ENCODE results near the gene USP14. TPM values are rescaled to one million over a fixed set of nuclear protein-coding genes. Genes with fewer than 3 reads are reported as not detected.
"Not testable (repeated sequence)": the region's sequence is repeated elsewhere in the genome, so short reads cannot be mapped to it uniquely, and the experiment has no call there.

USP14 gene
- total and polyA plus RNA-seq, 7 donors: 11.4 to 40.7 (median 27.8) TPM

DNA sequence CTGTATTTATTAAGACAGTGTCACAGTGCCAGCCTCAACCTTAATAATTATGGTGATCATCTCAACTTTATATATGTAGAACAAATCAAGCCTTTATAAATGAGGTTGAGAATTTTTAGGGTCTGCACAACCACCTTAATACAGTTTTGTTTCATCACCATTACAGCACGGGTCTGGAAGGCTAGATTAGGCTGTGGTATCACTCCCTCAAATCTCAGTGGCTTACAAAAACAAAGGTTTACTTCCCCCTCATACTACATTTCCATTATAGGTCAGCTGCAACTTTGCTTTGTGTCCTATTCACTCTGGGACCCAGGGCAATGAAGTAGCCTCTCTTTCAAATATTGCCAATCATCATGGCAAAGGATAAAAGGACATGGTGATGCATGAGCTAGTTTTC is 23.3 kb upstream of the USP14 start:
- H3K27me3 ChIP-seq: no peaks in the 10 kb centered on the region
- no peaks in the 10 kb centered on the region for H3K4me1 ChIP-seq
- DNase-seq: no peak
- intact Hi-C loops (cut with DNase I): no loop called here
- no peak overlapping the region for H3K4me3 ChIP-seq
- no peaks in the 10 kb centered on the region for H3K36me3 ChIP-seq
- no peak for TF ChIP-seq POLR2A (IDR thresholded peaks at IDR 0.05)
- TF ChIP-seq POLR2AphosphoS5 (IDR thresholded peaks at IDR 0.05): no peak
- TF ChIP-seq EP300 (IDR thresholded peaks at IDR 0.05): no peak
- no peak for TF ChIP-seq CTCF (IDR thresholded peaks at IDR 0.05)
- H3K27ac ChIP-seq: no peak overlapping the region
- WGBS, 2 donors: 56 to 57% methylated on average over 1 of the region's 1 CpG
- no peaks in the 10 kb centered on the region for H3K9me3 ChIP-seq

- Histone ChIP-seq H3K4me3 (no peak overlapping the region), H3K27ac (no peak overlapping the region), H3K9me3 (no peaks in the 10 kb centered on the region), H3K27me3 (no peaks in the 10 kb centered on the region), H3K36me3 (no peaks in the 10 kb centered on the region), H3K4me1 (no peaks in the 10 kb centered on the region)
- no peak for DNase-seq
- TF ChIP-seq EP300 (IDR thresholded peaks at IDR 0.05) (no peak), POLR2AphosphoS5 (IDR thresholded peaks at IDR 0.05) (no peak)
- 71 to 75% methylated on average over 7 of the region's 7 CpGs for WGBS, 2 donors
- intact Hi-C loops (cut with DNase I): no loop called here
These were observed 21.9 kb upstream of the USP14 start for GRCh38 chr18:136433-136832.

GRCh38 chr18:137327-137726 is 21.0 kb upstream of the USP14 start:
- no peak for TF ChIP-seq CTCF (IDR thresholded peaks at IDR 0.05)
- no peak for TF ChIP-seq POLR2A (IDR thresholded peaks at IDR 0.05)
- TF ChIP-seq POLR2AphosphoS5 (IDR thresholded peaks at IDR 0.05): no peak
- TF ChIP-seq EP300 (IDR thresholded peaks at IDR 0.05): no peak
- 80 to 84% methylated on average over 5 of the region's 5 CpGs for WGBS, 2 donors
- H3K9me3 ChIP-seq: no peaks in the 10 kb centered on the region
- no peaks in the 10 kb centered on the region for H3K36me3 ChIP-seq
- intact Hi-C loops (cut with DNase I): no loop called here
- H3K4me3 ChIP-seq: no peak overlapping the region
- H3K27me3 ChIP-seq: no peaks in the 10 kb centered on the region
- H3K27ac ChIP-seq: no peak overlapping the region
- DNase-seq: no peak
- no peaks in the 10 kb centered on the region for H3K4me1 ChIP-seq

GRCh38 chr18:140670-141266 is 17.6 kb upstream of the USP14 start:
- H3K27ac ChIP-seq: no peak overlapping the region
- no peak overlapping the region for H3K4me3 ChIP-seq
- WGBS, 2 donors: 79 to 84% methylated on average over 7 of the region's 7 CpGs
- intact Hi-C loops (cut with DNase I): no loop called here
- TF ChIP-seq CTCF (IDR thresholded peaks at IDR 0.05) (no peak), POLR2A (IDR thresholded peaks at IDR 0.05) (no peak), EP300 (IDR thresholded peaks at IDR 0.05) (no peak), POLR2AphosphoS5 (IDR thresholded peaks at IDR 0.05) (no peak)
- no peaks in the 10 kb centered on the region for H3K4me1 ChIP-seq
- no peaks in the 10 kb centered on the region for H3K27me3 ChIP-seq
- DNase-seq: no peak
- no peaks in the 10 kb centered on the region for H3K36me3 ChIP-seq
- H3K9me3 ChIP-seq: no peaks in the 10 kb centered on the region

DNA sequence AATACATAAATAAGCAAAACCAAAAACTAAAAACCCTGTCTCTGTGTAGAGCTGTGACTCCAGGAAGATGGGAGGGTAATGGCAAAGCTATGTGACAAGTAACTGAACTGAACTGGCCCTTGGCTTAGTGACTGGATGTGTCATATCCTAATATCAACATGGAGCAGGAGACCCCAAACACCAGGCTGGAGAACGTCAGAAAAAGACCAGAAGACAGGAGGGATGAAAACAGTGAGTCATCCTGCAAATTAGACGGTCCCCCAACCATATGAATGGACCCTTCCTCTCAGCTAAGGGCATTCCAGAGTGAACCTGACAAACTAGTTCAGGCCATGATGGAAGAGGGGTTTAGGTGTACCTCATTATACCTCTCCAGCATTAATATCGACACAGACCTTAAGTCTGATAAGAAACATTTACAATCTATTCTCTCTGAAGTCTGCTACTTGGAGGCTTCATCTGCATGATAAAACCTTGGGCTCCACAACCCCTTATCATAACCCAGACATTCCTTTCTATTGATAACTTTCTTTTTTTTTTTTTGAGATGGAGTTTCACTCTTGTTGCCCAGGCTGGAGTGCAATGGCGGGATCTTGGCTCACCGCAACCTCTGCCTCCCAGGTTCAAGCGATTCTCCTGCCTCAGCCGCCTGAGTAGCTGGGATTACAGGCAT is 15.6 kb upstream of the USP14 start:
- H3K27ac ChIP-seq; DNase-seq; H3K4me3 ChIP-seq; H3K27me3 ChIP-seq; H3K4me1 ChIP-seq; H3K36me3 ChIP-seq; intact Hi-C loops (cut with DNase I); H3K9me3 ChIP-seq: not testable (repeated sequence)
- WGBS, 2 donors: 83 to 86% methylated on average over 7 of the region's 7 CpGs

DNA sequence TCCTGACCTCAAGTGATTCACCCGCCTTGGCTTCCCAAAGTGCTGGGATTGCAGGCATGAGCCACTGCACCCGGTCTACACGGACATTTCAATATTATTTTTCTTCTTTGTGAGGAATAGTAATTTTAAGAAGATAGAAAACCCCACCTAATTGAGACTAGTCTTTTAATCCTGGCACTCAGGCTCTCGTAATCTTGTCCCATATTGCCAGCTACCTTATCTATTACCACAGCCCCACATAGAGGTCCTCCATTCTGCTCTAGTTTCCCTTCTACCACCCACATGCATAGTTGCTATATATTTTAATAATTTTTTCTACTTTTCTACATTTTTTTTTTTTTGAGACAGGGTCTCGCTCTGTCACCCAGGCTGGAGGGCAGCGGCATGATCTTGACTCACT is 9.5 kb upstream of the USP14 start:
- Histone ChIP-seq H3K4me3 (no peak overlapping the region), H3K36me3 (no peaks in the 10 kb centered on the region), H3K4me1 (no peaks in the 10 kb centered on the region), H3K27me3 (no peaks in the 10 kb centered on the region), H3K9me3 (no peaks in the 10 kb centered on the region), H3K27ac (no peak overlapping the region)
- intact Hi-C loops (cut with DNase I): no loop called here
- WGBS, 2 donors: 84 to 87% methylated on average over 6 of the region's 6 CpGs
- TF ChIP-seq EP300 (IDR thresholded peaks at IDR 0.05): no peak
- no peak for TF ChIP-seq POLR2A (IDR thresholded peaks at IDR 0.05)
- TF ChIP-seq POLR2AphosphoS5 (IDR thresholded peaks at IDR 0.05): no peak
- TF ChIP-seq CTCF (IDR thresholded peaks at IDR 0.05): no peak
- DNase-seq: no peak
